HG03565 (cell line): ENCODE measurements around the gene DYRK1A.
"Not testable (repeated sequence)": the region's sequence is repeated elsewhere in the genome, so short reads cannot be mapped to it uniquely, and the experiment has no call there.

Source experiments
- ATAC-seq: cut with Tn5 transposase; IDR thresholded peaks from one replicate; pipeline ENCODE4 v1.9.1; 2021; ENCODE audit warnings: mild to moderate bottlenecking, moderate library complexity; ENCODE audit not compliant: unreplicated experiment

Gene DYRK1A

GRCh38 chr21:37546949-37547614 is 180.5 kb downstream of the DYRK1A start:
- ATAC-seq = no peak

GRCh38 chr21:37547615-37548200 is 181.1 kb downstream of the DYRK1A start:
- ATAC-seq = no peak

- no peak for ATAC-seq
These were observed 182.0 kb downstream of the DYRK1A start for GRCh38 chr21:37548521-37548981.

GRCh38 chr21:37549730-37550129 is 183.2 kb downstream of the DYRK1A start:
- ATAC-seq = not testable (repeated sequence)

GRCh38 chr21:37550157-37550556 is 183.6 kb downstream of the DYRK1A start:
- no peak for ATAC-seq

- ATAC-seq = no peak
These were observed 184.2 kb downstream of the DYRK1A start for GRCh38 chr21:37550618-37551330.

- ATAC-seq = no peak
These were observed 184.9 kb downstream of the DYRK1A start for GRCh38 chr21:37551331-37551992.

GRCh38 chr21:37551993-37552355 is 185.4 kb downstream of the DYRK1A start:
- ATAC-seq = no peak

- no peak for ATAC-seq
These were observed 186.0 kb downstream of the DYRK1A start for GRCh38 chr21:37552496-37553029.

- no peak for ATAC-seq
These were observed 186.5 kb downstream of the DYRK1A start for GRCh38 chr21:37553078-37553481.

- no peak for ATAC-seq
These were observed 188.2 kb downstream of the DYRK1A start for GRCh38 chr21:37554661-37555379.

GRCh38 chr21:37555672-37556261 is 189.2 kb downstream of the DYRK1A start:
- ATAC-seq = no peak

- peak; percentile 97 for ATAC-seq
These were observed 190.8 kb downstream of the DYRK1A start for GRCh38 chr21:37557261-37557950.

- ATAC-seq = no peak
These were observed 192.2 kb downstream of the DYRK1A start for GRCh38 chr21:37558676-37559211.

GRCh38 chr21:37560385-37560784 is 193.8 kb downstream of the DYRK1A start:
- no peak for ATAC-seq

- no peak for ATAC-seq
These were observed 194.9 kb downstream of the DYRK1A start for GRCh38 chr21:37561506-37561905.

- no peak for ATAC-seq
These were observed 195.7 kb downstream of the DYRK1A start for GRCh38 chr21:37561941-37562919.
